ENCODE results near the gene POU6F2.

DNA sequence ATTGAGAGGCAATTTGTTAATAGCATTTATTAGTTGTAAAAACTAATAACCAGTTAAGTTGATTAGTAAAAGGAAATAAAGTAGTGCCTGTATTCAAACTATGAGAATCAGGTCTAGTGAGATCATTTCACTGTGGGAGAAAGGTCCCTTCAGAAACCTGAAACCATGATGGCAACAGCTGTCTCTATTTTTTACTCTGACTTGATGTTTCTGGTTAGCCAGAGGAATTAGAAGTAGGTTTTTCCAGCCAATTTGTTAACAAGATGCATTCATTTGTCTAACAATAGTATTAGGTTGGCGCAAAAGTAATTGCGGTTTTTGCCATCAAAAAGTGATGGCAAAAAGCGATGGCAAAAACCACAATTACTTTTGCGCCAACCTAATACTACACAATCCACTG is 316.3 kb downstream of the POU6F2 start:
- TF ChIP-seq POLR2A (conservative IDR thresholded peaks at IDR 0.05), result no peak
- TF ChIP-seq, protein P1, sequence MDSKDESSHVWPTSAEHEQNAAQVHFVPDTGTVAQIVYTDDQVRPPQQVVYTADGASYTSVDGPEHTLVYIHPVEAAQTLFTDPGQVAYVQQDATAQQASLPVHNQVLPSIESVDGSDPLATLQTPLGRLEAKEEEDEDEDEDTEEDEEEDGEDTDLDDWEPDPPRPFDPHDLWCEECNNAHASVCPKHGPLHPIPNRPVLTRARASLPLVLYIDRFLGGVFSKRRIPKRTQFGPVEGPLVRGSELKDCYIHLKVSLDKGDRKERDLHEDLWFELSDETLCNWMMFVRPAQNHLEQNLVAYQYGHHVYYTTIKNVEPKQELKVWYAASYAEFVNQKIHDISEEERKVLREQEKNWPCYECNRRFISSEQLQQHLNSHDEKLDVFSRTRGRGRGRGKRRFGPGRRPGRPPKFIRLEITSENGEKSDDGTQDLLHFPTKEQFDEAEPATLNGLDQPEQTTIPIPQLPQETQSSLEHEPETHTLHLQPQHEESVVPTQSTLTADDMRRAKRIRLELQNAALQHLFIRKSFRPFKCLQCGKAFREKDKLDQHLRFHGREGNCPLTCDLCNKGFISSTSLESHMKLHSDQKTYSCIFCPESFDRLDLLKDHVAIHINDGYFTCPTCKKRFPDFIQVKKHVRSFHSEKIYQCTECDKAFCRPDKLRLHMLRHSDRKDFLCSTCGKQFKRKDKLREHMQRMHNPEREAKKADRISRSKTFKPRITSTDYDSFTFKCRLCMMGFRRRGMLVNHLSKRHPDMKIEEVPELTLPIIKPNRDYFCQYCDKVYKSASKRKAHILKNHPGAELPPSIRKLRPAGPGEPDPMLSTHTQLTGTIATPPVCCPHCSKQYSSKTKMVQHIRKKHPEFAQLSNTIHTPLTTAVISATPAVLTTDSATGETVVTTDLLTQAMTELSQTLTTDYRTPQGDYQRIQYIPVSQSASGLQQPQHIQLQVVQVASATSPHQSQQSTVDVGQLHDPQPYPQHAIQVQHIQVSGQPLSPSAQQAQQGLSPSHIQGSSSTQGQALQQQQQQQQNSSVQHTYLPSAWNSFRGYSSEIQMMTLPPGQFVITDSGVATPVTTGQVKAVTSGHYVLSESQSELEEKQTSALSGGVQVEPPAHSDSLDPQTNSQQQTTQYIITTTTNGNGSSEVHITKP (IDR thresholded peaks at IDR 0.05; ENCODE audit: partially characterized antibody), result no peak
- TF ChIP-seq SP1 (CRISPR knock-in tag; IDR thresholded peaks at IDR 0.05), result no peak
- TF ChIP-seq, protein P2, sequence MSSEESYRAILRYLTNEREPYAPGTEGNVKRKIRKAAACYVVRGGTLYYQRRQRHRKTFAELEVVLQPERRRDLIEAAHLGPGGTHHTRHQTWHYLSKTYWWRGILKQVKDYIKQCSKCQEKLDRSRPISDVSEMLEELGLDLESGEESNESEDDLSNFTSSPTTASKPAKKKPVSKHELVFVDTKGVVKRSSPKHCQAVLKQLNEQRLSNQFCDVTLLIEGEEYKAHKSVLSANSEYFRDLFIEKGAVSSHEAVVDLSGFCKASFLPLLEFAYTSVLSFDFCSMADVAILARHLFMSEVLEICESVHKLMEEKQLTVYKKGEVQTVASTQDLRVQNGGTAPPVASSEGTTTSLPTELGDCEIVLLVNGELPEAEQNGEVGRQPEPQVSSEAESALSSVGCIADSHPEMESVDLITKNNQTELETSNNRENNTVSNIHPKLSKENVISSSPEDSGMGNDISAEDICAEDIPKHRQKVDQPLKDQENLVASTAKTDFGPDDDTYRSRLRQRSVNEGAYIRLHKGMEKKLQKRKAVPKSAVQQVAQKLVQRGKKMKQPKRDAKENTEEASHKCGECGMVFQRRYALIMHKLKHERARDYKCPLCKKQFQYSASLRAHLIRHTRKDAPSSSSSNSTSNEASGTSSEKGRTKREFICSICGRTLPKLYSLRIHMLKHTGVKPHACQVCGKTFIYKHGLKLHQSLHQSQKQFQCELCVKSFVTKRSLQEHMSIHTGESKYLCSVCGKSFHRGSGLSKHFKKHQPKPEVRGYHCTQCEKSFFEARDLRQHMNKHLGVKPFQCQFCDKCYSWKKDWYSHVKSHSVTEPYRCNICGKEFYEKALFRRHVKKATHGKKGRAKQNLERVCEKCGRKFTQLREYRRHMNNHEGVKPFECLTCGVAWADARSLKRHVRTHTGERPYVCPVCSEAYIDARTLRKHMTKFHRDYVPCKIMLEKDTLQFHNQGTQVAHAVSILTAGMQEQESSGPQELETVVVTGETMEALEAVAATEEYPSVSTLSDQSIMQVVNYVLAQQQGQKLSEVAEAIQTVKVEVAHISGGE (CRISPR knock-in tag; IDR thresholded peaks at IDR 0.05), result no peak
- TF ChIP-seq, protein P3, sequence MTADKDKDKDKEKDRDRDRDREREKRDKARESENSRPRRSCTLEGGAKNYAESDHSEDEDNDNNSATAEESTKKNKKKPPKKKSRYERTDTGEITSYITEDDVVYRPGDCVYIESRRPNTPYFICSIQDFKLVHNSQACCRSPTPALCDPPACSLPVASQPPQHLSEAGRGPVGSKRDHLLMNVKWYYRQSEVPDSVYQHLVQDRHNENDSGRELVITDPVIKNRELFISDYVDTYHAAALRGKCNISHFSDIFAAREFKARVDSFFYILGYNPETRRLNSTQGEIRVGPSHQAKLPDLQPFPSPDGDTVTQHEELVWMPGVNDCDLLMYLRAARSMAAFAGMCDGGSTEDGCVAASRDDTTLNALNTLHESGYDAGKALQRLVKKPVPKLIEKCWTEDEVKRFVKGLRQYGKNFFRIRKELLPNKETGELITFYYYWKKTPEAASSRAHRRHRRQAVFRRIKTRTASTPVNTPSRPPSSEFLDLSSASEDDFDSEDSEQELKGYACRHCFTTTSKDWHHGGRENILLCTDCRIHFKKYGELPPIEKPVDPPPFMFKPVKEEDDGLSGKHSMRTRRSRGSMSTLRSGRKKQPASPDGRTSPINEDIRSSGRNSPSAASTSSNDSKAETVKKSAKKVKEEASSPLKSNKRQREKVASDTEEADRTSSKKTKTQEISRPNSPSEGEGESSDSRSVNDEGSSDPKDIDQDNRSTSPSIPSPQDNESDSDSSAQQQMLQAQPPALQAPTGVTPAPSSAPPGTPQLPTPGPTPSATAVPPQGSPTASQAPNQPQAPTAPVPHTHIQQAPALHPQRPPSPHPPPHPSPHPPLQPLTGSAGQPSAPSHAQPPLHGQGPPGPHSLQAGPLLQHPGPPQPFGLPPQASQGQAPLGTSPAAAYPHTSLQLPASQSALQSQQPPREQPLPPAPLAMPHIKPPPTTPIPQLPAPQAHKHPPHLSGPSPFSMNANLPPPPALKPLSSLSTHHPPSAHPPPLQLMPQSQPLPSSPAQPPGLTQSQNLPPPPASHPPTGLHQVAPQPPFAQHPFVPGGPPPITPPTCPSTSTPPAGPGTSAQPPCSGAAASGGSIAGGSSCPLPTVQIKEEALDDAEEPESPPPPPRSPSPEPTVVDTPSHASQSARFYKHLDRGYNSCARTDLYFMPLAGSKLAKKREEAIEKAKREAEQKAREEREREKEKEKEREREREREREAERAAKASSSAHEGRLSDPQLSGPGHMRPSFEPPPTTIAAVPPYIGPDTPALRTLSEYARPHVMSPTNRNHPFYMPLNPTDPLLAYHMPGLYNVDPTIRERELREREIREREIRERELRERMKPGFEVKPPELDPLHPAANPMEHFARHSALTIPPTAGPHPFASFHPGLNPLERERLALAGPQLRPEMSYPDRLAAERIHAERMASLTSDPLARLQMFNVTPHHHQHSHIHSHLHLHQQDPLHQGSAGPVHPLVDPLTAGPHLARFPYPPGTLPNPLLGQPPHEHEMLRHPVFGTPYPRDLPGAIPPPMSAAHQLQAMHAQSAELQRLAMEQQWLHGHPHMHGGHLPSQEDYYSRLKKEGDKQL (CRISPR knock-in tag; IDR thresholded peaks at IDR 0.05; ENCODE audit: borderline replicate concordance), result no peak
- no peak for TF ChIP-seq EHMT2 (IDR thresholded peaks at IDR 0.05)
- TF ChIP-seq, protein P4, sequence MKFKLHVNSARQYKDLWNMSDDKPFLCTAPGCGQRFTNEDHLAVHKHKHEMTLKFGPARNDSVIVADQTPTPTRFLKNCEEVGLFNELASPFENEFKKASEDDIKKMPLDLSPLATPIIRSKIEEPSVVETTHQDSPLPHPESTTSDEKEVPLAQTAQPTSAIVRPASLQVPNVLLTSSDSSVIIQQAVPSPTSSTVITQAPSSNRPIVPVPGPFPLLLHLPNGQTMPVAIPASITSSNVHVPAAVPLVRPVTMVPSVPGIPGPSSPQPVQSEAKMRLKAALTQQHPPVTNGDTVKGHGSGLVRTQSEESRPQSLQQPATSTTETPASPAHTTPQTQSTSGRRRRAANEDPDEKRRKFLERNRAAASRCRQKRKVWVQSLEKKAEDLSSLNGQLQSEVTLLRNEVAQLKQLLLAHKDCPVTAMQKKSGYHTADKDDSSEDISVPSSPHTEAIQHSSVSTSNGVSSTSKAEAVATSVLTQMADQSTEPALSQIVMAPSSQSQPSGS (CRISPR knock-in tag; IDR thresholded peaks at IDR 0.05), result no peak
- no peak for TF ChIP-seq GABPA (tag; conservative IDR thresholded peaks at IDR 0.05; ENCODE audit: low read depth)
